ENCODE measurements around the gene SRRT.

The SRRT gene, protein sequence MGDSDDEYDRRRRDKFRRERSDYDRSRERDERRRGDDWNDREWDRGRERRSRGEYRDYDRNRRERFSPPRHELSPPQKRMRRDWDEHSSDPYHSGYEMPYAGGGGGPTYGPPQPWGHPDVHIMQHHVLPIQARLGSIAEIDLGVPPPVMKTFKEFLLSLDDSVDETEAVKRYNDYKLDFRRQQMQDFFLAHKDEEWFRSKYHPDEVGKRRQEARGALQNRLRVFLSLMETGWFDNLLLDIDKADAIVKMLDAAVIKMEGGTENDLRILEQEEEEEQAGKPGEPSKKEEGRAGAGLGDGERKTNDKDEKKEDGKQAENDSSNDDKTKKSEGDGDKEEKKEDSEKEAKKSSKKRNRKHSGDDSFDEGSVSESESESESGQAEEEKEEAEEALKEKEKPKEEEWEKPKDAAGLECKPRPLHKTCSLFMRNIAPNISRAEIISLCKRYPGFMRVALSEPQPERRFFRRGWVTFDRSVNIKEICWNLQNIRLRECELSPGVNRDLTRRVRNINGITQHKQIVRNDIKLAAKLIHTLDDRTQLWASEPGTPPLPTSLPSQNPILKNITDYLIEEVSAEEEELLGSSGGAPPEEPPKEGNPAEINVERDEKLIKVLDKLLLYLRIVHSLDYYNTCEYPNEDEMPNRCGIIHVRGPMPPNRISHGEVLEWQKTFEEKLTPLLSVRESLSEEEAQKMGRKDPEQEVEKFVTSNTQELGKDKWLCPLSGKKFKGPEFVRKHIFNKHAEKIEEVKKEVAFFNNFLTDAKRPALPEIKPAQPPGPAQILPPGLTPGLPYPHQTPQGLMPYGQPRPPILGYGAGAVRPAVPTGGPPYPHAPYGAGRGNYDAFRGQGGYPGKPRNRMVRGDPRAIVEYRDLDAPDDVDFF

DNA sequence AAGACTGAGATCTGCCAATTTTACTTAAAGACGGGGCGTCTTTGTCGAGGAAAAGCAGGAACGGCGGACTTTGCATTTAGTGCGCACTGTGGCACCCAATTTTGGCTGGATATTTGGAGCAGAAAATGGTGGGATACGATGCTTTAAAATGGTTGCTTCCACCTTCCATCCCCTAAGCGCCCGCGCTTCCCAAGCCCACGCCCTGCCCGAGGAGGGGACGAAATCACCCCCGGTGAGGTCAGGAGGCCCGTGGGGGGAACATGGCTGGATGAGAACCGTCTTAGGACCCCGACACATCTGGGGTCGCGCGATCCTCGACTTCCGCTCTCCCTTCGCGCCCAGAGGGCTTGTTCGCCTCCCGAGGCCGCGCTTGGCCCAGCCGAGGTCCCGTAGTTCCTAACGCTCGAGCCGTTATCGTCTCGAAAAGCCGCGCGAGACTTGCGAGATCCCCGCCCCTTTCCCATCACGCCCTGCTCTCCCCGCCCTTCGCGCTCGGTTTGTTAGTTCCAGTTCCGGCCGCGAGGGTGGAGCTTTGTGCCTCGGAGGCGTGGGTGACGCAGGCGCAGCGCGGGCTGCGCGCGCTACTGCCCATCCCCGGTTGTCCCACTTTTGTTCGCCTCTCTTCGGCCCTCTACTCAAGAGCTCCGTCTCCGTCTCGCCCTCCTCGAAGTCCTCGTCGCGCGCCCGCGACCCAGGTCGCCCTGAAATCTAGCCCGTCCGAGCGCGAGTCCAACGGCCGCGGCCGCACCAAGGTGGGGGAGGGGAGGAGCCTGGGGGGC, at the start of gene SRRT:
TSS of gene SRRT (plus strand) at position 527 of the 779 bp plus-strand sequence. CDS start 488 bp downstream, outside the sequence.
- peak; percentile 98 for DNase-seq (ENCODE audit: low spot score)

DNA sequence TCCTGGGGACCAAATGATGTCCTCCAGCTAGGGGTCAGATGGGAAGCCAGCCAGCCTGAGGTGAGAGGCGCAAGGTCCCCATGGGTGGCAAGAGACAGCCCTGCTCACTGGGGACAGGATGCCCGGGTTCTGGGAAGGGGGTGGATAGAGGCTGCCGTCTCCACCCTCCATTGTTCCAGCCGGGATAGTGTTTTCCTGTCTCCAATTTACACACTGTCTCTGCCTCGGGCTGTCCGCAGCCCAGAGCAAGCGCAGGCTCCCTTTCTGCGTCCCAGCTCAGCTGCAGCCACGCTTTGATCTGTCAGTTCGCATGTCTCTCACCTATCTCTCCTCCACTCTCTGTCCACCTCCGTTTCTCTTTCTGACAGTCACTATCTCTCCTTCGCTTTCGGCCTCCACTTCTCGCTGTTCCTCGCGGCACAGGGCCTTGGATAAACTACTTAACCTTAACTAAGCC, 49.7 kb upstream of the SRRT start:
- peak; percentile 47 for DNase-seq (ENCODE audit: low spot score)

DNA sequence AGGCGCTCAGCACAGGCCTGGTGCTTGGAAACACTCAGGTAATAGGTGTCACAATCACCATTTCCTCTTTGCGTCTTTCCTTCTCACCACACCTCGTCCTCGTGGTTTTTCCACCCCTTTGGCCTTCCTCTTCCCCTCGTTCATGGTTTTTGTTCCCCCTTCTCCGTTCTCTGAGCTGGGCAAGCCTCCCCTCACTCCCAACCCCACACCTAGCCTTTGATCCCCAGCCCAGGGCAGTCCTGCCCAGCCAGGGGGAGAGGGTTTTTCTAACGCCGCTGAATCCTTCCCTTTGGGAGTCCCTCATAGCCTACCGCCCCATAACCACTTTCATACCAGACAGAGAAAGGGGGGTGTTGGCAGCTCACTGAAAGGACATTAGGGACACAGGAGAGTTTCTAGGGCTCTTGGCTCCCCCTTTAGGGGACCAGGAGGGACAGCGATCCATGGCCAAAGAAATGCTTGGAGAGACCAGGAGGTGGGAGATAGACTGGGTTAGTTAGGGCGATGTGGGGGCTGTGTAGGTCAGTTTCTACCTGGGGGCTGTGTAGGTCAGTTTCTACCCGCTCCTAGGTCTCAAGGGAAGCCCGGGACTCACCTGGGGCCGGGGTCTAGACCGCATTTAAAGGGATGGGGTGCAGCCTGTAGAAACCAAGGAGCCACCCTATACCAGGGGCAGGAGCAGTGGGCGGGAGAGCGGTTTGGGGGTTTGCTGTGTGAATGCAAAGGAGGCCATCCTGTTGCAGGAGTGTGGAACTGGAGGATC, 49.0 kb upstream of the SRRT start:
- DNase-seq (ENCODE audit: low spot score), result peak; percentile 55

DNA sequence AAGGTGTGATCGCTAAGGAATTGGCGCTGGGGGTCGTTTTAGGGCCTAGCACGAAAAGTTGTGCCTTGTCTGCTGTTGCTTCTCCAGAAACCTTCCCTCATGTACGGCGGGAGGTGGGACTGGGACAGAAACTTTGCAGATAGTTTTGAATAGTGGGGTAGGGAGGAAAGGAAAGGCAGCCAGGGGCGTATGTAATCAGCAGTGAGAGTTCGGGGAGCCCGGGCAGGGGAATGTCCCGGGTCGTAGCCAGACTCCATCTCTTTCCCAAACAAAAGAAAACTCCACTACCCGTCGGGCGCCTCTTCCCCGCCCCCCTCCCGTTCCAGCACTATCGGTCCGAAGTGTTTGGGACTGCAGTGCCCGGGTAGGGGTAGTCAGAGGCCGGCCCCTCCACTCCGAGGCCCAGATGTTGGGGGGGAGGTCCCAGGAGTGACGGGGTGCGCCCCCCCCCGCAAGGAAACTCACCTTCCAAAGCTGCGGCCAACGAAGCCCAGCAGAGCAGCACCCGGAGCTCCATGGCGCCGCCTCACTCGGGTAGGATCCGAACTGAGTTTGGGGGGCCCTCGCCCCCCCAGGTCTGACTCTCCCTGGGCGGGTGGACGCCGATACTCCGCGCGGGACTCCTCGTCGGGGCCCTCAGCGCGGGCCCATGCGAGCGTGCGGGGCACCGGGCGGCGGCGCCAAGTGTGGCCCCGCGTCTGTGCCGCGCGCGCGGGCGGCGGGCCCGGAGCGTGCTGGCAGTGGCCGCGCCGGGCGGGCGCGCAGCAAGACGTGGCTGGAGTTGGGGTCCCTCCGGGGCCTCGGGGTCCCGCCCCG, 48.2 kb upstream of the SRRT start:
- DNase-seq (ENCODE audit: low spot score), result peak; percentile 29

DNA sequence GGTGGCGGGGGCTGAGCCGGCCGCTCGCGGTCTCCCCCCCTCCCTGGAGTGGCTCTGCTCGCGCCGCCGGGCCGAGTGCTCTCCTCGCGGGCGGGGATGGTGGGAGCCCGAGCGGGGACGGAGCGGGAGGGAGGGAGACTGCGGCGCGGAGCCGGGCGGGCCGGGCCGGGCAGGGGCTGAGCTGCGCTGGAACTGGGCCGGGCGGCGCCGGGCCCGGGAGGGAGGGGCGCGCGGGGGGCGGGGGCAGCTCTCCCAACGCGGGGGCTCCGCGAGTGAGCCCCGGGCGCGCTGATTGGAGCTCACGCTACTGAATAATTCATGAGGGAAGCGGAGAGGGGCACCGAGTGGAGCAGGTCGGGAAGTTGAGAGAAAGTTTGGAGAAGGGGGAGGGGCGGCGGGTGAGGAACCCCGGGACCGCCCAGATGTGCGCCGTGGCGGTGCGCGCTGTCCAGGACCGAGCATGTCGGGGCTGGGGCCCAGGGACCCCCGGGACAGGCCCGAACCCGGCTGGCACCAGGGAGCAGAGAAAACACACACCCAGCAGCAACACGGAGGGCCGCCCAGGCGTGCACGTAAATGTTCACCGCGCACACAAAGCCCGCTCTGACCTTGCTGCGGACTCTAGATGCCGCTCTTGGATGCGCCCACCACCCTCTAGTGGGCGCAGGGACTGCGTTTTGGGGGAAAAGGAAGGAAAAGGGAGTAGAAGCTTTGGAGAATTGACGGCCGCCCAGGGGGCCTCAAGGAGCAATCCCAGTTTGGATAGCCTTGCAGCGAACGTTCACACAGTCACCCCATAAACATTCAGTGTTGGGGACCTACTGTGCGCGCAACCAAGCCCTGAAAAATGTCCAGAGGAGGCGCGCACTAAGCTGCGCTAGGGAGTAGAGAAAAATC, 47.3 kb upstream of the SRRT start, which contains the start of gene EPHB4:
TSS of gene EPHB4 (minus strand) at position 194 of the 897 bp plus-strand sequence. CDS start 493 bp downstream, outside the sequence.
- peak; percentile 86 for DNase-seq (ENCODE audit: low spot score)

DNA sequence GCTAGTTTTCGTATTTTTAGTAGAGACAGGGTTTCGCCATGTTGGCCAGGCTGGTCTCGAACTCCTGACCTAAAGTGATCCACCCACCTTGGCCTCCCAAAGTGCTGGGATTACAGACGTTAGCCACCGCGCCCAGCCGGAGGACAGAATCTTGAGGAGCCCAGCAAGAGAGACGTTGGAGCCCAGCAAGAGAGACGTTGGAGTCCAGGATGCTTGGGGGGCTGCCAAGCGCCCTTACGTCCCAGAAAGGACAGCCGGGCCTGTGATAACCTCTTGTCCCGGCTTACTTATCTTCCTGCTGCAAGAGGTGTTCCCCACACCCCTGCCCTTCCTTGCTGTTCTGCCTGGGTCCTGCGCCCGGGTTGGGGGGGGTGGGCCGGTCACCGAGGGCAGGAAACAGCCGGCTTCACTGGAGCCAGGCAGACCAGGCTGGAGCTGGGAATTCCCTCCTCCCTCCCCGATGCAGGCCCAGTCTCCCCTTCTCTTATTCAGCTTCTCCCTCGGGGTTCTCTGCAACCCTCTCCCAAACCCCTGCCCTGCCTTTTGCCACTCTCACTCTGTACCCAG, 45.7 kb upstream of the SRRT start:
- no peak for DNase-seq (ENCODE audit: low spot score)

DNA sequence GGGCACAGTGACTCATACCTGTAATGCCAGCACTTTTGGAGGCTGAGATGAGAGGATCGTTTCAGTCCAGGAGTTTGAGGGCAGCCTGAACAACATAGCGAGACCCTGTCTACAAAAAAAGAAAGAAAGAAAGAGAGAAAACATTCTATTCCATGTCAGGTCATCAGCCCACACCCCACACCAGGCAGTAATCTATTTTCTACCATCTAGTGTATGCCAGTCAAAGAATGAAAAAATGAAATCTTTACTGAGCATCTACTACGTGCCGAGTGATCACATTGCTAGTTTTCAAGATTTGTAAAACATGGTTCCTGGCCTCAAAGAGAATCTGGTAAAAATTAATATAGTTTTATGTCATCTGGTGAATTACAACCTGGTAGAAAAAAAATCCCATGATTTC, 44.5 kb upstream of the SRRT start:
- no peak for DNase-seq (ENCODE audit: low spot score)

DNA sequence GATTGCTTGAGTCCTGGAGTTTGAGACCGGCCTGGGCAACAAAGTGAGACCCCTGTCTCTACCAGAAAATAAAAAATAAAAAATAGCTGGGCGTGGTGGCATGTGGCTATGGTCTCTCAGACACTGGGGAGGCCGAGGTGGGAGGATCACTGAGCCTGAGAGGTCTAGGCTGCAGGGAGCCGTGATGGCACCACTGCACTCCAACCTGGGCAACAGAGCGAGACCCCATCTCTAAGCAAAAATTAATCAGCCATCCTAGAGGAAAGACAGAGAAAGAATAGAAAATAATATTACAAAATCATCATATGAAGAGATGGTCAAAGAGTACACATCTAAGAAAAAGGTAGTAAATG, 42.6 kb upstream of the SRRT start:
- no peak for DNase-seq (ENCODE audit: low spot score)

DNA sequence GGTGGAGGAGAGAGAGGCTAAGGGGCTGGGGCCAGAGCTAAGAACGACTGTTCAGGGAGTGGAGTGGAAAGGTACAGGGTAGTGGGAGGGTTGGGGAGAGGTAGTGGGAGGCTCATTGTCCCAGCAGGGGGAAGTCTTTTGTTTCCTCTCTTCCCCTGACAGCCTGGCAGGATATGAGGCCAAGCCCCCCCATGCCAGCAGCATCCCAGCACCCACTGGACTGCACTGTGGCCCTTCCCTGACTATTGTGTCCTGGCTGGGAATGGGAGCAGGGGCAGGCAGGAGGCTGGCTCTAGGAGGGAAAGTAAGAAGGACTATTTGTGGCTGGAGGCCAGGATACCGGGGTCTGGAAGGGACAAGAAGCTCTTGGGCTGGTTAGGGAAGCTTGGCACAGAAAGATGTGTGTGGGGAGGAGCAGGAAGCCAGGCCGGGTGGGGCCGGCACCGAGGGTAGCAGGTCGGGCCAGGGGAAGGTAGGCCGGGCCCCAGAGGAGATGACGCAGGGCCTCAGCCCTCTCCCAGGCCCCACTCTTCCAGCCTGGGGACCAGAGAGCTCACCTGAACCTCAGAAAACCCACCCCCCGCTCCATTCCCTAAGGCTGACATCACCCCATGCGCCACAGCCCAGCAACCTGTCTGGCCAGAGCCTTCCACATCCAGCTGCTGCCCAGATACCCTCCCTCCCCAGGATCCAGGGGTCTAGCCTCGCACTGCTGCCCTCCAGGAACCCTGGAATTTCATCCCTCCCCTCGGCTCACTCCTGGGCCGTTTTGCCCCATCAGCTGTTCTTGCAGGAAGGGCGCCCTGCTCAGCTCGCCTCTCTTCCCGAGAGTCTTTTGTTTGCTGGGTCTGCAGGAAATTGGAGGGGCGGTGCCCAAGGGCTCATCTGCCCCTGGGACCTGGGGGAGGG, 38.7 kb upstream of the SRRT start:
- peak; percentile 7 for DNase-seq (ENCODE audit: low spot score)

DNA sequence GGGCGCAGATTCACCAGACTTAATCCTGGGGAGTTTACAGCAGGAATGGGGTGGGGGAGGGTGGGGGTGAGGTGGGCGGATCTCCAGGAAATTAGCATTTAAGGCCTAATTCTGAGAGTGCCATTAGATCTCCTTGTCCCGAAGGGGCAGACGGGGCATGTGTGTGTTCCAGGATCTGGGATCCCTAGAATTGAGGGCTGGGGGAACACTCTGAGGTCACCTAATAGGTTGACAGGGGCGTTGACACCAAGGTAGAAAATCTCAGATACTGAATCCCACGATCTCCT, 38.1 kb upstream of the SRRT start:
- no peak for DNase-seq (ENCODE audit: low spot score)

DNA sequence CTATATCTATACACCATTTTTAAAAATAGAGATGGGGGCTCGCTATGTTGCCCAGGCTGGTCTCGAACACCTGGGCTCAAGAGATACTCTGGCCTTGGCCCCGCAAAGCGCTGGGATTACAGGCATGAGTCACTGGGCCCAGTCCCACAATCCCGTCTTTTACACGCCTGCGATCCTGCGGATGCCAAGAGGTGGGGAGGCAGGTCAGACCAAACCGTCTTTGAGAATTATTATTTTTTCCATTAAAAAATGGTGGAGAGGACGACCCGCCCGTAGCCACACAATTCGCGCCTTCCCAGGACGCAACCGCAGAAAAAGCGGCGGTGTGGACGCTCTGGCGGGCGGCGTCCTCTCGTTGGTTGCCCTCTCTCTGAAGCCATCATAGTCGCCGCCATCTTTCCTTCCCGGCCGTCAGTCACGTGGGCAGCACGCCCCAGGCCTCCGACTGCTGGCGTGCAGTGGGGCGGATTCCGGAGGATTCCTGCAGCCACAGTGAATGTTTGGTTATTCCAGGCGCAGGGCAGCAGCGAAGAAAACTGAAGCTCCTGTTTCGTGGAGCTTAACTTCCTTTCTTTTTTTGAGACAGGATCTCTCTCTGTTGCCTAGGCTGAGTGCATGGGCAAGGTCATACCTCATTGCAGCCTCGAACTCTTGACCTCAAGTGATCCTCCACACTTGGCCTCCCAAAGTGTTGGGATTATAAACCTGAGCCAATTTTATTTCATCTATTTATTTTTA, 37.6 kb upstream of the SRRT start:
- DNase-seq (ENCODE audit: low spot score), result peak; percentile 96

DNA sequence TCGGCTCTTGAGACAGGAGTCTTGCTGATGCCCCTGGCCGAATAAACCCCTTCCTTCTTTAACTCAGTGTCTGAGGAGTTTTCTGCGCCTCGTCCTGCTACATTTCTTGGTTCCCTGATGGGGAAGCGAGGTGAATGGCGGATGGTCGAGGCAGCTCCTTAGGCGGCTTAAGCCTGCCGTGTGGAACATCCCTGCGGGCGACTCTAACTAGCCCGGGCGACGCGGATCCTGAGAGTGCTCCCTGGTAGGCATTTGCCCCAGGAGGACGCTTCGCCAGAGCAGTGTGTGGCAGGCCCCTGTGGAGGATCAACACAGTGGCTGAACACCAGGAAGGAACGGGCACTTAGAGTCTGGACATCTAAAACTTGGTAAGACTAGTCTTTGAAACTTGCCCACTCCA, 35.5 kb upstream of the SRRT start:
- DNase-seq (ENCODE audit: low spot score), result peak; percentile 0

DNA sequence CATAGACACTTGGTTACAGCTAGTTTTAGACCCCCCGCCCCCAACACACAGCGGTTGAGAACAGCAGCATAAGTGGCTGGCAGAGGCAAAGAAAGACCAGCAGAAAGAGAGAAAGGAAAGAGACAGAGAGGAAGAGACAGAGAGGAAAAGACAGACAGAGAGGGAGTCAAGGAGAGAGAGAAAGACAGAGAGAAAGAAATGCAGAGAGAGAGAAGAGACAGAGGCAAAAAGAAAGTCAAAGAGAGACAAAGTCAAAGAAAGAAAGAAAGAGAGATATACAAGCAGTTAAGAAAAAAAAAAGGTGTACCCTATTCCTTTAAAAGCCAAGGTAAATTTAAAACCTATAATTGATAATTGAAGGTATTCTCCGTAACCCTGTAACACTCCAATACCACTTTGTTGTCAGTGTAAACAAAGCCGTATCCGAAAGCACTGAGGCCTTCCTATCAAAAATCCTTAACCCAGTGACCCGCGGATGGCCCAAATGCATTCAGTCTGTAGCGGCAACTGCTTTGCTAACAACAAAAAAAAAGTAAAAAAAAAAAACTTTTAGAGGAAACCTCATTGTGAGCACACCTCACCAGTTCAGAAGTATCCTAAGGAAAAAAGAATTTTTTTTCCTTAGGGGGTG, 34.3 kb upstream of the SRRT start:
- DNase-seq (ENCODE audit: low spot score), result no peak

DNA sequence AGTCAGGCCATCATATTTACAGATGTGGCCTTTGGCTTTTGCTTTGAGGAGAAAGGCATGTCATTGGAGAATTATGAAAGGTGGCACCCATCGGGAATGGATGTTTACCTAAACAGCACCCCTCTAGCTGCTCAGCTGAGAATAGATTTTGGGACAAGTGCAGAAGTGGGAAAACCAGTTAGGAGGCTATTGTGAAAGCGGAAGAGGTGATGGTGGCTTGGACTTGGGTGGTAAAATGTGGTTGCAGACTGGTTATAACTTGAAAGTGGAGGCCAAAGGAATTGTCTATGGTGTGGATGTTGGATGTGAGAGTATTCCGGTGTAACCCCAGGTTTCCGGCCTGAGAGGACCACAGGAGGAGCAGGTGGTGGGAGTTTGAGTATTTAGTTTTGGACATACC, 27.5 kb upstream of the SRRT start:
- DNase-seq (ENCODE audit: low spot score), result peak; percentile 0

DNA sequence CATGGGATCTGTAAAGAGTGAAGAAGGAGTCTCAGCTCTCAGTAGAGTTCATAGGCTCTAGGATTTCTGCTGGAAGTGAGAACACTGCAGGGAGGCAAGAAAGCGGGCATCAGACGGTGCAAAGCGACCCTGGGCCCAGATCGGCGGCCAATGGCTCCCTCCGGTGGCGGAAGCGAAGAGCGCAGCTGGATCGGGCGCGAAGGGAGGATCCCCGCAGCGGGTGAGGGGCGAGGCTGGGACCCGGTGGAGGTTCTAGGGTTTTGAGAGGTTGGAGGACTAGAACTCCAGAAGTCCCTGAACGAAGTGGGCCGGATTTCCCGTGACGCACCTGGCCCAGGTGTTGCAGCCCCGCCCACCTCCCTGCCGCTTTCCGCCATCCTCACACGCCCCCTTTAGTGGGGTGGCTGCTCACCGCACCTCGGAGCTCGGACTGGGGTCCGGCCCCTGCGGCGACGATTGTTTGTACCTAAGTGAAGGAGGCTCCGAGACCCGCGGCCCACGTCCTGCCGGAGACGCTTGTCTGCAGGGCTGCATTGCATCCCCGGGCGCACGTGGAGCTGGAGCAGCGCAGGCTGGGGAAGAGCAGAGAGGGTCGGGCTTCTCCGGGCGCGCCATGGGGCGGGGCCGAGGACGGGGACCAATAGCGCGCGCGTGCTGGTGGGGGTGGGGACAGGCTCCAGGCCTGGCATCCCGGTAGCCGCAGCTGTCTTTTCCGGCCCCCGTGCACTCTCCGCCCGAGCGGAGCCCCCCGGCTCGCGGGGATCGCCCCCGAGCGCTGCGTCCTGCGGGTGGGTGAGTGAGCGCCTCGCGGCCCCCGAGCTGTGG, 22.6 kb upstream of the SRRT start, which contains the start of gene SLC12A9:
TSS of gene SLC12A9 (plus strand) at position 666 of the 825 bp plus-strand sequence. CDS start 1,485 bp downstream, outside the sequence.
- peak; percentile 99 for DNase-seq (ENCODE audit: low spot score)

All from AG20443 (cell line).